GM08714 (cell line): ENCODE measurements around the gene IL13.
"Not testable (repeated sequence)": the region's sequence is repeated elsewhere in the genome, so short reads cannot be mapped to it uniquely, and the experiment has no call there.

Experiments
- H3K4me3 ChIP-seq: fragments of 200-500 bp; sonication (Bioruptor generic); 2 replicates; pipeline ENCODE4 v1.5.1; 2014; ENCODE audit warnings: mild to moderate bottlenecking, low read length, inconsistent platforms
- ZNF274 ChIP-seq: IDR thresholded peaks from 2 replicates; pipeline ENCODE4 v1.6.1; 2012; ENCODE audit warnings: mild to moderate bottlenecking, low read depth, low read length

The IL13 gene

DNA sequence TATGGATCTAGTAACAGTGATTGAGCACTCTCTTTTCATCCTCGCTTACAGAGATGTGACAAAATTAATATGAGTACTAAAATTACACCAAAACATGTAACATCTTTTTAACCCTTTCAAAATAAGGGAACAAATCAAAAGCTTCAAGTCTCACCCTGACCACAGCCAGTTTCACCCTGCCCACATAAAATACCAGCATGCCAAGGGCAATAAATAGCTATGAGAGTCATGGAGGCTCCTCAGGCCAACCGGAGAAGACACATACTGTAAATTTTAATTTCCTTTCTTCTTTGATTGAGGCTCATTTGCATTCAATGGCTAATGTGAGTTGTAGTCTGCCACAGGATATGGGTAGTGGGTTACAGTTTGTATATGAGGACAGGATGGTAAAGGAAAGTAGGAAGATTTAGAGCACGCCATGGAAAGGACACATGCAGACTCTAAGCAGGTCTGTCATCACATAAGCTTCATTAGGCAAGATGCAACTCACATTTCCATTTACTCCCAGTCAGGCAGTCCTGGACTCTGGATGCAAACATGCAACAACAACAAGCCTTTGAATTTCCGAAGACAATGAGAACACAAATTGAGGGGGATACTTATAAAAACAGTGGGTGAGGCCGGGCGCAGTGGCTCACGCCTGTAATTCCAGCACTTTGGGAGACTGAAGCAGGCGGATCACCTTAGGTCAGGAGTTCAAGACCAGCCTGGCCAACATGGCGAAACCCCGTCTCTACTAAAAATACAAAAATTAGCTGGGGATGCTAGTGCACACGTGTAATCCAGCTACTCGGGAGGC, 27.1 kb downstream of the IL13 start:
- TF ChIP-seq ZNF274, result no peak
- no peak overlapping the region for H3K4me3 ChIP-seq

DNA sequence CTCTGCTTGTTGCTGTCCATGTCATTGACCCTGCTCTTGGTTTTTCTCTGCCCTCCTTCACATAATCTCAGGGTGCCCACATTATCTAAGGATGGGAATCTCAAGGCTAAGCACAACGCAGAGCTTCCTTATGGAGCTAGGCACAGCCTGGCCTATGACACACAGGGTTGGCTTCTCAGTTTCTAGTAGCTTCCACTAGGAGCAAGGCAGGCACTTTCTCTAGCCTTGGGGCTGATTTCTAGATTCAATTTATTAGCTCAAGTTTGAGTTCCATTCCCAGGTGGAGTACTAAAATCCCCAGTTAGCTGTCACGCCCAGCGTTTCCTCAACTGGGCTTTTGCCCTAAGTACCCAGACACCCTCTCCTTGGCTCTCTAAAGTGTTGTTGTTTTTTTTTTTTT, 28.2 kb downstream of the IL13 start:
- TF ChIP-seq ZNF274, result no peak
- H3K4me3 ChIP-seq, result no peak overlapping the region

DNA sequence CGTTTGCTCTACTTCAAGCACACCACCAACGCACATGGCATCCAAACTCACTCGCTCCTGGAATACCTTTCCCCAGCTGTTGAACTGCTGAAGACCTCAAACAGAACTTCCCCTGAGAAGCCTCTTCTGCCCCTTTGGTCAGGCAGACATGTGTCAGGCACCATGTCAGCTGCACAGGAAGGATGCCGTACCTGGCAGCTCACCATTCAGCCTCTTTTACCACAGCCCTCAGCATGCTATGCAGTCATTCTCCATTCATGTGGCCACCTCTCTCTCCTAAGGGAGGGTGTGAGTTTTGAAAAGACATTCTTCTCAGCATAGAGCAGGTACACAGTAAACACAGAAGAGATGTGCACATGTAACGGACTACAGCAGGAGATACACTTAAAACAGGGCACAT, 30.0 kb downstream of the IL13 start:
- TF ChIP-seq ZNF274, result no peak
- H3K4me3 ChIP-seq, result no peak overlapping the region

DNA sequence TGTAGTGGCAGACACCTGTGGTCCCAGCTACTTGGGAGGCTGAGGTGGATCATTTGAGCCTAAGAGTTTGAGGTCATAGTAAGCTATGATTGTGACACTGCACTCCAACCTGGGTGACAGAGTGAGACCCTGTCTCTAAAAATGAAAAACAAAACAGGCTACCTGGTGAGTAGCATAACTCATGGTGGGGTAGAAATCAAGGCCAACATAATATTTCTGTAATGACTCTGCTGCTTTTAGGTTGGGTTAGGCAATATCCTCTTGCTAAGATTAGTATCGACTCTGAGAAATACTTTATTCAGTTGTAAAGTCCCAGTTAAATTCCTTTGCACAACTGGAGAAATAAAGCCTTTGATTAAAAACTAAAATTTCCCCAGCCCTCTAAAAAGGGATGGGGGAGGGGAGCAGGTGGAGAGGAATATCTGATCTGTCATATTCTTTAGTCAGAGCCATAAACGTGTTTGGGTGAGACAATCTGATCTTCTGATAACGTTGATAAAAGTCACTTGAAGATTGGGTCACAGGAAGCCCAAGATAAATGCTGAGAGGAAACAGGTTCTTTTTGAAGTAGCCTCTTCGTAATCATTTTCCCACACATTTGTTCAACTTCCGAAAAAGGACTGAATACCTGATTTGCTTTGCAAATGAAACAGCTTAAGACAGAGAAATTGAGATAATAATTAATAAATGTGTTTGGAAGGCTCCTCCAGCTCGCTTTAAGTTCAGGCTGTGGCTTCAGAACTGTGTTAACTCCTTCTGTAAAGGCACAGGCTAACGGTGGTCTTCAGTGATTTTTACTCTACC, 30.8 kb downstream of the IL13 start:
- no peak overlapping the region for H3K4me3 ChIP-seq
- no peak for TF ChIP-seq ZNF274

DNA sequence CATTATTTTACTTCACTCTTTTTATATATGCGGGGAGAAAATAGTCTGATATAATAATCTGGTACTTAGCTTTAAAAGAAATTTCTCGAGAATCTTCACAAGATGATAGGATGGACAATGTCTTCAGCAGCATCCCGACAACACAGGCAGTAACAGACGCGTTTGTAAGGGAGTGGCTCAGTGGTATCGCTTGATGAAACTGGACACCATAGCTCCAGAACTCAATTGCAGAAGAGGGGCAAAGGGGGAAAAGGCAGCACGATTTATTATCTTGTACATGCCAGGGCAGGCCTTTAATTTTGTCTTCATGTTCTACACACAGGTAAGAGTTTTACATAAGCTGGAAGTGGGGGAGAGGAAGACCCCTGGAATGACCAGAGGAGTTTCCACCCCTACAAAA, 31.5 kb downstream of the IL13 start:
- TF ChIP-seq ZNF274, result no peak
- no peak overlapping the region for H3K4me3 ChIP-seq

DNA sequence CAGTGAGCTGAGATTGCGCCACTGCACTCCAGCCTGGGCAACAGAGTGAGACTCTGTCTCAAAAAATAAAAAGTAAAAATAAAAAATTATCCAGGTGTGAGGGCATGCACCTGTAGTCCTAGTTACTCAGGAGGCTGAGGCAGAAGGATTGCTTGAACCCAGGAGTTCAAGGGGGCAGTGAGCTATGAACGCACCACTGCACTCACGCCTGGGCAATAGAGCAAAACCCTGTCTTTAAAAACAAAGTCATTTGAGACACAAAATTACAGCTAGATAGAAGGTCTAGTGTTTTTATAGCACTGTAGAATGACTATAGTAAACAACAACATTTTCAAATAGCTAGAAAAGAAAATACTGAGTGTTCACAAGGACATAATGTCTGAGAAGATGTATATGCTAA, 32.2 kb downstream of the IL13 start:
- no peak for TF ChIP-seq ZNF274
- no peak overlapping the region for H3K4me3 ChIP-seq

DNA sequence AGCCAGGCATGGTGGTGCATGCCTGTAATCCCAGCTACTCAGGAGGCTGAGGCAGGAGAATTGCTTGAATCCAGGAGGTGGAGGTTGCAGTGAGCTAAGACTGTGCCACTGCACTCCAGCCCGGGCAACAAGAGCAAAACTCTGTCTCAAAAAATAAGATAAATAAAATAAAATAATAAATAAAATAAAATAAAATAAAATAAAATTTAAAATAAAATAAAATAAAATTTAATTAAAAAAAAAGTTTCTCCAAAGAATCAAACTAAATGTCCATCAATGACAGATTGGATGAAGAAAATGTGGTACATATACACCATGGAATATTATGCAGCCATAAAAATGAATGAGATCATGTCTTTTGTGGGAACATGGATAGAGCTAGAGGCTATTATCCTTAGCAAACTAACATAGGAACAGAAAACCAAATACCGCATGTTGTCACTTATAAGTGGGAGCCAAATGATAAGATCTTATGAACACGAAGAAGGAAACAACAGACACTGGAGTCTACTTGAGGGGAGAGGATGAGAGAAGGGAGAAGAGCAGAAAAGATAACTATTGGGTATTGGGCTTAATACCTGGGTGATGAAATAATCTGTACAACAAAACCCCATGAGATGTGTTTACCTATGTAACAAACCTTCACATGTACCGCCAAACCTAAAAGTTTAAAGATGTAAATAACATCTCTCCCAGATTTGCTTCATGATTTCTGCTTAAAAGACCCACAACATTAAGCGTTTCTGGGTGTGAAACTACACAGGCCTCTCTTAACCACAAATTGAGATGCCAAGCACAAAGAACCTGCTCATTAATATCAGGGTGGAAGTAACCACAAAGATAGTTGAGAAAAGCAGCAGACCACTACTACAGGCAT, 34.0 kb downstream of the IL13 start:
- not testable (repeated sequence) for H3K4me3 ChIP-seq

DNA sequence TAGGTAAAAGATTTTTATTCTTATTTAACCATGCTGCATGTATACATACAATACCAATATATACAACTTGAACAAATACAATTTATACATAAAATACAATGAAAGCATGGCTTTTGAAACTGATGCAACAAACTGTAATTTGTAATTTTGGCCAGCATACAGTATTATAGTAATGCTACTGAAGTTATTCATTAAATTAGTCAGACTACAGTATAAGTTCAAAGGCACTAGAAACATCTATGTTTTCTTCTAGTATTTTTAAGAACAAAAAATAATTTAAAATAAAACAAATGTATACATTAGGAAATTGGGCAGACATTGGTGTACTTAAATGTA, 34.6 kb downstream of the IL13 start:
- TF ChIP-seq ZNF274, result no peak
- no peak overlapping the region for H3K4me3 ChIP-seq

DNA sequence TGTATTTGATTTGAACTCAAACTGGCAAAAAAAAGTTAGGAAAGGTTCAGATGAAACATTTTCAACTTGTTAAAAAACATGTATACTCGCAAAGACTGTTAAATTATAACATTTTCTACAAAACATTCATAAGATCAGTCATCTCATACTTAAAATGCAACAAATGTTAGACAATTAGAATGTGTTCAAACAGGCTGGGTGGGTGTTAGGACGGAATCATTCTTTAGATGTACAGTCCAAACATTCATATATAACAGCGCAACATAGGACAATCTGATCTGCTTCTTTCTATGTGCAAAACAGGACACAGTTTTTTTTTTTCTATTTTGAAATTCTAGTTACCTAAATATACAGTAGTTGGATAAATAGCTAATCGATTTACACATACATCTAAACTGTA, 38.0 kb downstream of the IL13 start:
- H3K4me3 ChIP-seq, result no peak overlapping the region
- no peak for TF ChIP-seq ZNF274

DNA sequence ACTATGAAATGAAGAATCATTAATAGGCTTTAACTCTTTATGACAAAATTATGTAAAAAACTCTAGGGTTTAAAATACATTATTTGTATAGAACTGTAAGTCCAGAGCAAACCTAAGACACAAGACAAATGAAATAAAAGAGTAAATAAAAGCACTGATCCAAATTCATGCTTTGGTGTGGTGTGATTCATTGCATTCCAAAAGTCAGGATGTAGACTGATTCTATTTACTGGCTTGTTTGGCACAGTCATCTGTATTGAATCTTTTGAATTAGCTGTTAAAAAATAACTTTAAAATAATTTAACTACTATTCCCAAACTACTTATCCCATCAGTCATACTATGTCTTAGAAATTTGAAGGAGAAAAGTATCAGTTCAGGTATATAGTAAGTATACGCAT, 46.9 kb downstream of the IL13 start:
- TF ChIP-seq ZNF274, result no peak
- H3K4me3 ChIP-seq, result no peak overlapping the region

DNA sequence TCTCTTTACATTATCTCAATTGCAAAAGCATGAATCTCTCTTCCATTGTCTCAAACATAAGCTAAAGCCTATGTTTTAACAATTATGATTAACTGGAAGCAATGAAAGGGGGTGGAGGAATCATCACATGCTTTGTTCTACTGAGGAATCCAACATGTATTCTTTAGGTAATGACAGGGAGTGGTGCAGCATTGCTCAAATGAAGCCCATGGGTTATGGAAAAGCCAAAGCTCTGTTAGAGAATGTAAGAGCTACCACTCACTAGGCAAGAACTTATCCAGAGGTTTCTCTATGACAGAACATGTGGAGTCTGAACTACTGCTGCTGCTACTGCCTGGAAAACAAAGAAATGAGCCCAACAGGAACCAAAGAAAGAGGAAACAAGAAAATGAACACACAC, 50.7 kb downstream of the IL13 start:
- no peak for TF ChIP-seq ZNF274
- H3K4me3 ChIP-seq, result no peak overlapping the region
